ENCODE data around the gene SIRT4. TPM values are rescaled to one million over a fixed set of nuclear protein-coding genes. Genes with fewer than 3 reads are reported as not detected.

SIRT4 gene
- total and polyA plus RNA-seq, 2 of the 4 experiments (the other 2 are of a cell fraction) = 0.87 to 2.0 TPM

GRCh38 chr12:120332523-120332922 is 30.4 kb downstream of the SIRT4 start:
- intact Hi-C loops (cut with micrococcal nuclease) (no loop called here), dilution Hi-C loops (cut with HindIII; ENCODE audit: low sequenced_read_pairs, unreplicated experiment) (no loop called here), in situ Hi-C loops (cut with MboI; ENCODE audit: low sequenced_read_pairs) (loop anchor here (25.0 kb wide), 1 partner anchor 105 kb away; the partner anchor contains the start of genes COX6A1, GATC and TRIAP1)
- H4K8ac ChIP-seq (ENCODE audit: low read depth in 2 of 2, low read length in 2 of 2) = no peak overlapping the region
- H3K56ac ChIP-seq (ENCODE audit: extremely low read depth, insufficient read depth, low read length) = no peak overlapping the region
- no peak overlapping the region for H2AK9ac ChIP-seq (replicated peaks; ENCODE audit: low read depth, low read length, poor library complexity)
- no peak overlapping the region for H2BK15ac ChIP-seq (ENCODE audit: low read depth, low read length)
- no peaks in the 10 kb centered on the region for H4K20me1 ChIP-seq (ENCODE audit: insufficient read depth, low read length)
- no peak overlapping the region for H3K14ac ChIP-seq (replicated peaks; ENCODE audit: low read depth, low read length)
- no peak overlapping the region for H3K4me2 ChIP-seq (ENCODE audit: low read depth, low read length)
- no peaks in the 10 kb centered on the region for H3K79me1 ChIP-seq (ENCODE audit: low read depth in 1 of 2, low read length in 2 of 2)
- H4K91ac ChIP-seq (ENCODE audit: insufficient read depth, low read depth, low read length) = no peak overlapping the region
- H4K5ac ChIP-seq (ENCODE audit: low read depth, low read length) = no peak overlapping the region
- H3K4me1 ChIP-seq (ENCODE audit: control insufficient read depth, insufficient read depth, low read length) = no peaks in the 10 kb centered on the region
- no peak overlapping the region for H3K4me3 ChIP-seq (ENCODE audit: insufficient read depth, low read depth, low read length)
- H3K9me1 ChIP-seq (ENCODE audit: insufficient read depth, low read length) = no peaks in the 10 kb centered on the region
- no peak overlapping the region for H2AK5ac ChIP-seq (ENCODE audit: low read depth, low read length)
- peaks cover 15% of the 10 kb centered on the region; the same call in 1 of the 2 replicates for H3K27me3 ChIP-seq (ENCODE audit: control insufficient read depth, insufficient read depth, low read length)
- DNase-seq (no peak), ATAC-seq (ENCODE audit: low read depth) (no peak)
- H3K4ac ChIP-seq (ENCODE audit: low read depth, low read length) = no peak overlapping the region
- TF ChIP-seq USF2 (IDR thresholded peaks at IDR 0.05; ENCODE audit: low read depth, low read length) (no peak), MAZ (IDR thresholded peaks at IDR 0.05; ENCODE audit: borderline replicate concordance, low read depth, low read length) (no peak), CEBPB (IDR thresholded peaks at IDR 0.05; ENCODE audit: low read depth, low read length) (no peak), RCOR1 (IDR thresholded peaks at IDR 0.05; ENCODE audit: insufficient replicate concordance, low read length) (no peak), MAFK (IDR thresholded peaks at IDR 0.05; ENCODE audit: low read depth, low read length) (no peak), CTCF (conservative IDR thresholded peaks at IDR 0.05; ENCODE audit: low read depth, low read length) (no peak), BHLHE40 (IDR thresholded peaks at IDR 0.05; ENCODE audit: low read depth, low read length) (no peak), RFX5 (IDR thresholded peaks at IDR 0.05; ENCODE audit: low read depth, low read length) (no peak), SMC3 (IDR thresholded peaks at IDR 0.05; ENCODE audit: low read depth, low read length) (no peak), FOS (IDR thresholded peaks at IDR 0.05; ENCODE audit: low read depth, low read length) (no peak), ELK1 (IDR thresholded peaks at IDR 0.05; ENCODE audit: borderline replicate concordance, low read depth, low read length) (no peak), MXI1 (IDR thresholded peaks at IDR 0.05; ENCODE audit: borderline replicate concordance, low read depth, low read length) (no peak), CHD1 (IDR thresholded peaks at IDR 0.05; ENCODE audit: low read depth, low read length) (no peak), RAD21 (IDR thresholded peaks at IDR 0.05; ENCODE audit: low read length) (no peak), NFE2L2 (IDR thresholded peaks at IDR 0.05; ENCODE audit: low read depth, low read length) (no peak), POLR2A (IDR thresholded peaks at IDR 0.05; ENCODE audit: low read depth, low read length) (no peak)
- no TSS peak for BruUV-seq (replicated peaks)
- H2BK120ac ChIP-seq (ENCODE audit: low read depth, low read length) = no peak overlapping the region
- no CpG with 5 or more reads among the region's 7 CpGs for WGBS, 2 experiments (ENCODE audit: extremely low coverage in 2 of 2, insufficient read length in 1 of 2)
- no peak overlapping the region for H2BK5ac ChIP-seq (ENCODE audit: low read depth, low read length, poor library complexity, severe bottlenecking)
- H3K9ac ChIP-seq (ENCODE audit: low read depth, low read length) = no peak overlapping the region
- ChIA-PET CTCF (interaction anchor here (1.0 kb wide), 1 partner anchor 121 kb away, joined by 4 read pairs; no protein-coding TSS in a partner anchor), POLR2A (ENCODE audit: unreplicated experiment) (interaction anchor here (0.6 kb wide), 1 partner anchor 39 kb away, joined by 3 read pairs; no protein-coding TSS in a partner anchor)
- no peak overlapping the region for H3K18ac ChIP-seq (ENCODE audit: low read depth, low read length)
- H3K36me3 ChIP-seq (ENCODE audit: control insufficient read depth, insufficient read depth, low read length) = no peaks in the 10 kb centered on the region
- H3K27ac ChIP-seq (ENCODE audit: insufficient read depth, low read length) = no peak overlapping the region
- H3K9me3 ChIP-seq (ENCODE audit: control insufficient read depth, insufficient read depth, low read length) = peaks cover 4% of the 10 kb centered on the region
- no peak overlapping the region for H2BK20ac ChIP-seq (ENCODE audit: low read depth, low read length)
- H2AFZ ChIP-seq (replicated peaks; ENCODE audit: low read length, poor library complexity) = no peak overlapping the region
- no peak overlapping the region for H3K23ac ChIP-seq (ENCODE audit: low read depth, low read length)
